Activated naive CD8-positive, alpha-beta T cell (primary cell): ENCODE data around the gene PRPF6.
"Not testable (repeated sequence)": the region's sequence is repeated elsewhere in the genome, so short reads cannot be mapped to it uniquely, and the experiment has no call there.

Experiments used
- H3K27ac Mint-ChIP-seq: one replicate; pipeline ENCODE4 v1.8.0; 2021; ENCODE audit warnings: mixed read lengths
- H3K27me3 Mint-ChIP-seq: one replicate; pipeline ENCODE4 v1.8.0; 2021; ENCODE audit warnings: mixed read lengths
- H3K36me3 Mint-ChIP-seq: one replicate; pipeline ENCODE4 v1.8.0; 2021; ENCODE audit warnings: mixed read lengths
- H3K4me1 Mint-ChIP-seq: one replicate; pipeline ENCODE4 v1.8.0; 2021; ENCODE audit warnings: low read depth, mixed read lengths
- H3K4me3 Mint-ChIP-seq: one replicate; pipeline ENCODE4 v1.8.0; 2021; ENCODE audit warnings: mild to moderate bottlenecking, mixed read lengths
- H3K9me3 Mint-ChIP-seq: one replicate; pipeline ENCODE4 v1.8.0; 2021; ENCODE audit warnings: low read depth, mixed read lengths

PRPF6 gene

GRCh38 chr20:63955281-63955826, 25.6 kb upstream of the PRPF6 start:
- peak overlapping the region; percentile 84 for H3K4me3 Mint-ChIP-seq
- peaks cover 36% of the 10 kb centered on the region for H3K4me1 Mint-ChIP-seq
- H3K27me3 Mint-ChIP-seq = no peaks in the 10 kb centered on the region
- H3K36me3 Mint-ChIP-seq = no peaks in the 10 kb centered on the region
- no peaks in the 10 kb centered on the region for H3K9me3 Mint-ChIP-seq
- no peak overlapping the region for H3K27ac Mint-ChIP-seq

GRCh38 chr20:63955827-63956663, 24.9 kb upstream of the PRPF6 start, which contains the start of gene UCKL1:
Gene UCKL1 (minus strand): TSS chr20:63956416. CDS start chr20:63956372, 44 bp downstream.
- H3K27ac Mint-ChIP-seq = peak within 1 kb of the TSS; percentile 86
- H3K36me3 Mint-ChIP-seq = no peaks in the 10 kb centered on the region

GRCh38 chr20:63956664-63957003, 24.3 kb upstream of the PRPF6 start:
- Mint-ChIP-seq H3K27ac (peak overlapping the region; percentile 86), H3K27me3 (no peaks in the 10 kb centered on the region), H3K36me3 (no peaks in the 10 kb centered on the region), H3K9me3 (no peaks in the 10 kb centered on the region), H3K4me1 (peaks cover 36% of the 10 kb centered on the region), H3K4me3 (peak overlapping the region; percentile 80)

More at GRCh38 chr20:63955827-63956663, 24.9 kb upstream of the PRPF6 start, which contains the start of gene UCKL1:
- Mint-ChIP-seq H3K4me1 (peaks cover 36% of the 10 kb centered on the region), H3K9me3 (no peaks in the 10 kb centered on the region), H3K4me3 (peak within 1 kb of the TSS; percentile 84), H3K27me3 (no peaks in the 10 kb centered on the region)

GRCh38 chr20:63957004-63957689, 23.8 kb upstream of the PRPF6 start:
- Mint-ChIP-seq H3K4me1 (peaks cover 36% of the 10 kb centered on the region), H3K9me3 (no peaks in the 10 kb centered on the region), H3K36me3 (no peaks in the 10 kb centered on the region), H3K4me3 (peak overlapping the region; percentile 80), H3K27me3 (no peaks in the 10 kb centered on the region), H3K27ac (peak overlapping the region; percentile 84)

GRCh38 chr20:63957690-63958441, 23.1 kb upstream of the PRPF6 start:
- Mint-ChIP-seq H3K4me1 (peaks cover 32% of the 10 kb centered on the region), H3K4me3 (no peak overlapping the region), H3K9me3 (no peaks in the 10 kb centered on the region), H3K36me3 (no peaks in the 10 kb centered on the region), H3K27ac (no peak overlapping the region), H3K27me3 (no peaks in the 10 kb centered on the region)

- Mint-ChIP-seq H3K27ac (peak overlapping the region; percentile 58), H3K9me3 (no peaks in the 10 kb centered on the region), H3K27me3 (no peaks in the 10 kb centered on the region), H3K4me1 (peaks cover 26% of the 10 kb centered on the region), H3K36me3 (no peaks in the 10 kb centered on the region), H3K4me3 (no peak overlapping the region)
Measured at GRCh38 chr20:63958471-63958870, 22.5 kb upstream of the PRPF6 start.

- no peak overlapping the region for H3K4me3 Mint-ChIP-seq
- H3K27me3 Mint-ChIP-seq = no peaks in the 10 kb centered on the region
- H3K36me3 Mint-ChIP-seq = no peaks in the 10 kb centered on the region
- H3K9me3 Mint-ChIP-seq = no peaks in the 10 kb centered on the region
- H3K4me1 Mint-ChIP-seq = peaks cover 21% of the 10 kb centered on the region
- no peak overlapping the region for H3K27ac Mint-ChIP-seq
Measured at GRCh38 chr20:63958964-63959698, 21.8 kb upstream of the PRPF6 start.

GRCh38 chr20:63959699-63960075, 21.2 kb upstream of the PRPF6 start:
- no peaks in the 10 kb centered on the region for H3K36me3 Mint-ChIP-seq

GRCh38 chr20:63960654-63961621, 20.0 kb upstream of the PRPF6 start:
- not testable (repeated sequence) for H3K27ac Mint-ChIP-seq, H3K27me3 Mint-ChIP-seq, H3K36me3 Mint-ChIP-seq

More at GRCh38 chr20:63959699-63960075, 21.2 kb upstream of the PRPF6 start:
- peaks cover 15% of the 10 kb centered on the region for H3K4me1 Mint-ChIP-seq
- no peaks in the 10 kb centered on the region for H3K27me3 Mint-ChIP-seq
- H3K9me3 Mint-ChIP-seq = no peaks in the 10 kb centered on the region
- H3K4me3 Mint-ChIP-seq = no peak overlapping the region
- H3K27ac Mint-ChIP-seq = no peak overlapping the region

GRCh38 chr20:63961664-63962425, 19.1 kb upstream of the PRPF6 start:
- peaks cover 10% of the 10 kb centered on the region for H3K4me1 Mint-ChIP-seq
- H3K27ac Mint-ChIP-seq = no peak overlapping the region
- no peaks in the 10 kb centered on the region for H3K27me3 Mint-ChIP-seq
- no peaks in the 10 kb centered on the region for H3K9me3 Mint-ChIP-seq
- H3K36me3 Mint-ChIP-seq = no peaks in the 10 kb centered on the region
- no peak overlapping the region for H3K4me3 Mint-ChIP-seq

More at GRCh38 chr20:63960654-63961621, 20.0 kb upstream of the PRPF6 start:
- H3K4me3 Mint-ChIP-seq, H3K9me3 Mint-ChIP-seq: not testable (repeated sequence)
- peaks cover 12% of the 10 kb centered on the region for H3K4me1 Mint-ChIP-seq

GRCh38 chr20:63962426-63963347, 18.2 kb upstream of the PRPF6 start:
- H3K36me3 Mint-ChIP-seq = no peaks in the 10 kb centered on the region

GRCh38 chr20:63963348-63963741, 17.6 kb upstream of the PRPF6 start:
- Mint-ChIP-seq H3K36me3 (no peaks in the 10 kb centered on the region), H3K4me3 (no peak overlapping the region)

More at GRCh38 chr20:63962426-63963347, 18.2 kb upstream of the PRPF6 start:
- H3K27me3 Mint-ChIP-seq = no peaks in the 10 kb centered on the region
- no peak overlapping the region for H3K4me3 Mint-ChIP-seq
- H3K9me3 Mint-ChIP-seq = no peaks in the 10 kb centered on the region
- no peak overlapping the region for H3K27ac Mint-ChIP-seq
- peaks cover 7% of the 10 kb centered on the region for H3K4me1 Mint-ChIP-seq

More at GRCh38 chr20:63963348-63963741, 17.6 kb upstream of the PRPF6 start:
- Mint-ChIP-seq H3K4me1 (peaks cover 2% of the 10 kb centered on the region), H3K27me3 (no peaks in the 10 kb centered on the region), H3K27ac (no peak overlapping the region), H3K9me3 (no peaks in the 10 kb centered on the region)
